Frontal cortex (tissue), 4 donors: ENCODE data around the gene TMEM181. TPM values are rescaled to one million over a fixed set of nuclear protein-coding genes. Genes with fewer than 3 reads are reported as not detected.
"Not testable (repeated sequence)": the region's sequence is repeated elsewhere in the genome, so short reads cannot be mapped to it uniquely, and the experiment has no call there.

Experiments used
- DNase-seq, 2 donors: peaks; one replicate each; pipeline ENCODE4 v3.0.0; 2012; ENCODE audit warnings: low spot score in 2 of 2
- FAIRE-seq: peaks from 2 replicates; lab custom pipeline; 2012; peaks lifted over from hg19 to GRCh38; lab: Jason Lieb, UNC
- total RNA-seq: library from RNA; depleted of rRNA; stranded (reverse); fragments of >200 nt; gene quantifications from one replicate; pipeline ENCODE4 v1.2.3, GENCODE V29; 2014
- donor health status: control.
- donor health status: control.
- donor health status: control.

The TMEM181 gene
- total RNA-seq, 1 donor from 2014 or later, result 64.0 TPM

DNA sequence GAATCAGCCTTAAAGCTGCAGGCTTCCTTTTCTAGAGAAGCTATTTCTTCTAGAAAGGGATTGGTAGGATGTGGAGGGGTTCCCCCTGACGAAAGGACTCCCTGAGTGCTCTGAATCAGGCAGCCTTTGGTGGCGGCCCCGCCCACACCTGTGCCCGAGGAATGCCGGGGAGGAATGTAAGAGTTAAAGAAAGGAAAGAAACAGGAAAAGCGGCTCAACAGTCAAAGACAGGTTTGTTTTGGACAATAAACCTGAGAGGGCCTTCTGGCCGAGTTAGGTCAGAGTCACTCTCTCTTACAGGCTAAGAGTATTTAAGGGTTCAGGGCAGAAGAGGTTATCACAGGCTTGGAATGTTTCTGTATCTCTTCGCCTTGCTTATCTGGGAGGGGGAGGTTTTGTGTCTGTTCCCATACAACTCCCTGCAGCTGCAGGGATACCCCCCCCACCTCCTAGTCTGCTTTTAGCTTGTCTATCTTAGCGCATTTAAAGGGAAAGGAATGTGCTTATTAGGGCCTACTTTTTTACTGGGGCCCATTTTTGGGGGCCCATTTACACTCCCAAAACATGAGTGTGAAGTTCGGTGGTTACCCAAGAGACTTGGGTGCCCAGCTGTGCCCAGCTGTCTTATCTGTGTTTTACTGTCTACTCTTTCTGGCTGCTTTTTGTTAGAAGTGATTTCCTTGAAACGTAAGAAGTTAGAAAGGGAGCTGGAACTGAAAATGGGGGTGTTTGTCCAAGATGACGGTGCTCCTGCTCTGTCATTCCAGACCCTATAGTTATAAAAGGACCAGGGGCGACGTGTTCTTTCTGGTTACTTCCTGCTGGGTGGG is 51.9 kb downstream of the TMEM181 start:
- FAIRE-seq (no peak), DNase-seq (no peak)

DNA sequence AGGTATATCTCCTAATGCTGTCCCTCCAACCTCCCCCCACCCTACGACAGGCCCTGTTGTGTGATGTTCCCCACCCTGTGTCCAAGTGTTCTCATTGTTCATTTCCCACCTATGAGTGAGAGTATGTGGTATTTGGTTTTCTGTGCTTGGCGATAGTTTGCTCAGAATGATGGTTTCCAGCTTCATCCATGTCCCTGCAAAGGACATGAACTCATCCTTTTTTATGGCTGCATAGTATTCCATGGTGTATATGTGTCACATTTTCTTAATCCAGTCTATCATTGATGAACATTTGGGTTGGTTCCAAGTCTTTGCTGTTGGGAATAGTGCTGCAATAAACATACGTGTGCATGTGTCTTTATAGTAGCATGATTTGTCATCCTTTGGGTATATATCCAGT is 54.7 kb downstream of the TMEM181 start:
- not testable (repeated sequence) for DNase-seq, FAIRE-seq

- FAIRE-seq, DNase-seq: not testable (repeated sequence)
These were observed 58.4 kb downstream of the TMEM181 start for GRCh38 chr6:158618289-158618688.

DNA sequence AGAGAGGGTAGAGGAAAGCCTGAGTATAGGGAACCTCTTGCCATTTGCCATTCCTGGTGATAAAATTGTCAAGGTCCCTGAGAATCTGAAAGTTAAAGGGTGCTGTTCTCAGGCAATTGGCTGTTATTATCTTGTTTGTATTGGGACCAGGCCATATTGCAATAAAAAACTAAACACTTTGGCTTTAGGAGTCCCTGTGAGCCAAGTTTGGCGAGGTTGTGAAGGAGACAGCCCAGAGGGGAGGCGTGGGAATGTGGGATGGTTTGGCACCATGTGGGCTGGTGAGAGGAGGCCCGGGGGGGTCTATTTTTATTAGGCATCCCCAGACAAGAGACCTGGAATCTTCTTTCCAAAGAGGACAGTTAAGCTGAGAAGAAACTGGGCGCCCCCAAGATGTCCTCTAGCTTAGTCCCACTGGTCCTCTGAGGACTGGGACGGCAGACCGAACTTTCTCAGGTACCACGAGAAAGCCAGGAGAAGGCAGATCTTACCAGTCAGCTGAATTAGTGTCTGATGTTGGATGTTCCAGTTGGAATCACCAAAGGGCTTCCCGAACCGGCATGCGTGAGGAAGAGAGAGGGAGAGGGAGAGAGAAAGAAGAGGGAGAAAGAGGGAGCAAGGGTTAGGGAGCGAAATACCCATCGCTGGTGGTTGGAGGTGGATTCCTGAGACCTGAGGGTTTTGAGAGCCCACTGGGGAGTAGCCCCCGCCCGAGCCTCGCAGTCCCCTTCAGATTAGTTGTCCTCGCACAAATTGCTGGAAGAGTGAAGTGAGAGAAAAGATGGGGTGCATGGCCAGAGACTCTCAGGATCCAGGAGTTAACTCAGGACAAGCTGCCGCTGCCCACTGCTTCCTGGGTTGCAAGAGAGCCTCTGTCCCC is 60.3 kb downstream of the TMEM181 start:
- DNase-seq (no peak), FAIRE-seq (no peak)

GRCh38 chr6:158620963-158621693 is 61.2 kb downstream of the TMEM181 start:
- DNase-seq (no peak), FAIRE-seq (no peak)

DNA sequence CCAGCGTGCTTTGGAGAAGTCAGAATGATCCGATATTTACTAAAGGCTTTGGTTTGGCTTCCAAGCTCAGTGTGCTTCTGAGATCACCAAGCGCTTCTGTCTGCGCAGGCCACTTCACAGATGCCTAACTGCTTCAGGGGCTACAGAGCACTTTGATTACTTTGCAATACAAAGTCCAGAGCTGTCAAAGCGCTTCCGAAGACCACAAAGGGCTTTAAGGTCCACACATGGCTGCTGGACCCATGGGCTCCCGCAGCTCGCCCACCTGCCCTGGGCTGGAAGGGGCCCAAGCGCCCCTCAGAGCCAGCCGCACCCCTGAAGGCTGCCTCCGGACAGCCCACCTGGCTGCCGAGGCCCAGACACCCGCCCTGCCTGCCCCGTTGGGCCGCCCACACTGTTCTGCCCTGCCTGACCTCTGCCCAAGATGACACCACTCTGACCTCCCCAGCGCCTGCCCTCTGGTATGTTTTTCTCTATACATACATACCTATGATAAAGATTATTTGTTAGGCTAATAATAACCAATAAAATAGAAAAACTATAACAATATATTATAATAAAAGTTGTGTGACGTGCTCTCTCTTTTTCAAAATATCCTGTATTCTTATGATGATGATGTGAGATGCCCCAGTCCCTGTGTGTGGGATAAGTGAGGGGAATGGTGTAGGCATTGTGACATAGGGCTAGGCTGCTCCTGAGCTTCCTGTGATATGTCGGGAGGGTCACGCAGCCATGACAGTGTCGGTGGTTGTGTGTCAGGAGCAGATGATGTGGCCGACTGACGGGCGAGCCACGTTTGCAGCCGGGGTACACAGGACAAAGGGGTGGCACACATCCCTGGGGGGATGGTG is 62.0 kb downstream of the TMEM181 start:
- DNase-seq (no peak), FAIRE-seq (no peak)

DNA sequence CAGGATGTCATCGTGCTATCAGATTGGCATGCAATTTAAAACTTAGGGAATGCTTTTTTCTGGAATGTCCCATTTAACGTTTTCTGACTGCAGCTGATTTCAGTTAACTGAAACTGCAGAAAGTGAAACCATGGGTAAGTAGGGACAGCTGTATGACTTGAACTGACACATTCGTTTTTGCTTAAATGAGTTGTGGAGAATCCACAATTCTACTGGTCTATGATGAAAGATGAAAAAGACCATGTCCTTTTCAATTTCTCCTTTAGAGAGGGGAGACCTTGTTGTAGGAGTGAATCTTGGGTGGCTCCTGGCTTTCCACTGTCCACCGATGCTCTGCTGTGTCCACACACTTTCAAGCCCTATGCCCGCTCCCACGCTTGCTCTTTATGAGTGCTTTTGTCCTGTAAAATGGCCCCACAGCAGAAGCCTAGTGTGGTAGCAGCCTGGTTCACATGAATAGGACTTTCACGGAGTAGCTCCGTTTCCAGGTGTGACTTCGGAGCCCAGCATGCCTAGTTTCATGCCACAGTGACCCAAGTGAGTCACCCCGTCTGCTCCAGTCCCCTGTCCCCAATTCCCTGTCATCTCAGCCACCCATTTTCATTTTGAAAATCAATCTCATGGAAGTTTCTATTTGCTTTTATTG is 62.8 kb downstream of the TMEM181 start:
- FAIRE-seq (no peak), DNase-seq (no peak)

DNA sequence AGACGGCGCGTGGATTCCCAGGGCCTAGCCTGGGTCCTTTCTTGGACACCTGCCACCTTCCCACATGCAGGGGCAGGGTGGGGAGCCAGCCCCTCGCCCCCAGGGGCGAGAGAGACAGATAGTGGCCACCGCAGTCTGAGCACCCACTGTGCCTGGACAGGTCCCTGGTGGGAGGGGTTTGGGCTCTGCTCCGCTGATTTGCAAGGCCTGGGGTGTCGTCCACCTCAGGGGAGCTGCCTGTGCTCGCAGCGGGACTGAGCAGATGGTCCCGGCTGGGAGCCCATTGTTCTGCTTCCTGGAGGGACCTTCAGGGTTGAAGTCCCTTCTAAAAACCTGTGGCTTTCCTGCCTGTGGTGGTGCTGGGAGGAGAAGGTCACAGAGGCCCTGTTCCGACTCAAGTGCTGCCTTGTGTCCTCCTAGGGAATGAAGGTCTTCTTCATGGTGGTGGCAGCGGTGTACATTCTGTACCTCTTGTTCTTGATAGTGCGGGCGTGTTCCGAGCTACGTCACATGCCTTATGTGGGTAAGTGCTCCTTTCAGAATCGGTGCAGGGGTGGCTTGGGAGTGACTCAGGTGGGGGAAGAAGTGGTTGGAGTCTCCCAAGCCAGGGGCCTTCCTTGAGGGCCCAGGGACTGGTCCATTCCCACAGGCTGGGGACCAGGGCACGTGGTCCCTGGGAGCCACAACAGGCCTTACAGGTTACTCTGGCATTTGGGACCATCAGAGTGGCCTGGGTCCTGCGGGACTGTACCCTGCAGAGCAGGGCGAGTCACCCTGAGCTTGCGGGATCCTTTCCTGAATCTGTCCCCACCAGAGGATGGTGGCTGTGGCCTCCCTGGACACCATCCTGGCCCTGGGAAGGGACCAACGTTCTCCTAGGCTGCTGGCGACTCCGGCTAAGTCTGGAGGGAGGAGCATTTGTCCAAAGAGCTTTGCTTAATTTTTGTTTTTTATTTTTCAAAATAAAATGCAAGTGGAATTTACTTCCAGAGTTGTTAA is 65.1 kb downstream of the TMEM181 start:
- FAIRE-seq (no peak), DNase-seq (no peak)

- DNase-seq, result no peak
These were observed 66.0 kb downstream of the TMEM181 start for GRCh38 chr6:158625881-158626305.

DNA sequence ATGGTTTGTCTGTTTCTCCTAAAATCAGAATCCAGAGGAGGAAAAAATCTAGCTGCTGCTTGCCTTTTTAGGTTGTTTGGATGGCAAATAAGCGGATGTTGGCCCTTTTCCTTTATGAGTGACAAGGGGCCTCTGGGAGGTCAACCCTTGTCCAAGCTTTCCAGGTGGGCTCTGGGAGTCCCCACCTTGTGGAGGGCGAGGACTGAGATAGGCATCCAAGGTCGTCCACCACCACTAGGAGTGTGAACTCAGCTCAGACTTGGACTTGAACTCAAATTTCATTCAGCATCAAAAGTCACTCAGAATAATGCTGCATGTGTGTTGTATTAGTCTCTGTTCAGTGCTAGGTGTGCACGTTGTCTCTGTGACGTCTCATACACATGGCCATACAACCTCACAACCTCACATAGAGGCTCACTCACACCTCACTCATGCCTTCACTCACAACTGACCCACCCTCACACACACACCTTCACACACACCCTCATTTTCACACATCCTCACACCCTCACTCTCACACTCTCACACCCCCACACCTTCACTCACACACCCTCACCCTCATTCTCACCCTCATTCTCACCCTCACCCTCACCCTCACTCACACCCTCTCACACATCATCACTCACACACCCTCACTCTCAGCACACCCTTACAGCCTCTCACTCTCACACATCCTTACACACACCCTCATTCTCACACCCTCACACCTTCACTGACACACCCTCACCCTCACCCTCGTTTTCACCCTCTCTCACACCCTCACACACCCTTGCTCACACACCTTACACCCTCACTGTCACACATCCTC is 66.7 kb downstream of the TMEM181 start:
- DNase-seq (no peak), FAIRE-seq (no peak)

More at GRCh38 chr6:158625881-158626305, 66.0 kb downstream of the TMEM181 start:
- FAIRE-seq, result no peak

DNA sequence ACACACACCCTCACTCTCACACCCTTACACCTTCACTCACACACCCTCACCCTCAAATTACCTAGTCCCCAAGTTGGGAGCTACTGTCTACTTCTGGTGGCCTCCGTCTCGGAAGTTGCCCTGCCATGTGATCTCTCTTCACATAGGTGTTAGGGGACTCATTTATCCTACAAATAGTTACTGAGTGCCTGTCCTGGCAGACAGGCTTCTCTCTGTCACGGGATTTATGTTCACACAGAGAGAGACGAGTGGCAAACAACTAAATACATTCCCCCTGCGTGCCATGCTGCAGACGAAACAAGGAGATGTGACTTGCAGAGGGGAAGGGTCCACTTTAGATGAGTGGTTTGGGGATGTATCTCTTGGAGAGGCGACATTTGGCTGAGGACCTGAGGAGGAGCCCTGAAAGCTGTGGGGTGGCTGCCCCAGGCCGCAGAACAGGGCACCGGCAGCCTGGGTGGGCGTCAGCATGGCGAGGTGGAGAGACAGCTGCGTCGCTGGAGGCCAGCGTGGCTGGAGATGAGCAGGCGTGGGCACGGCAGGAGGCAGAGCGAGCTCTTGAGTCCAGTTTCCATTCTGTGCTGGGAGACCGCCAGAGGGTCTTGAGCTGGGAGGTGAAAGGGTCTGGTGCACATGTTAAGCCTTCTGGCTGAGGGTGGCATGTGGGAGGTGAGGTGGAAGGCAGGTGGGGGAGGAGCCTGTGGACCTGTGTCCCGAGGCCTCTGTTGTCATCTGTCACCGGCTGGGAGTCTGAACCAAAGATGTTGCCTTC is 67.5 kb downstream of the TMEM181 start:
- no peak for FAIRE-seq
- DNase-seq, result no peak

GRCh38 chr6:158627940-158628211 is 68.0 kb downstream of the TMEM181 start:
- FAIRE-seq, result no peak
- no peak for DNase-seq

DNA sequence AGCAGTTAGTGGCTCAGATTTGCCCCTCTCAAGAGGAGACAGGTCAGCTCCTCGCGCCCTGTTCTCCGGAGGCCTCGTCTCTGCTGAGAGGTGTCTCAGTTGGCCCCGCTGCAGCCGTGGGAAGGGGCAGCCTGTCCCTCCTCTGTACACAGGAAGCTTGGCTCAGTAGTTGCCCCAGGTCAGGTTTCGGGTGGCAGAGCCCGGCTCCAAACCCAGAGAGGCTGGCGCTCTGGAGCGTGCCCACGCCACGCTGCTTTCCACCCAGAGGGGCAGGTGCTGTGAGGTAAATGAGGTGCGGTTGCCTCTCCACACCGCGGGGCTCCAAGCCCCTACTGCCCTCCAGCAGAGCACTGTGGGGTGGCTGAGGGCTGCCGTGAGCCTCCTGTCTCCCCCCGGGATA is 68.7 kb downstream of the TMEM181 start:
- DNase-seq, result no peak
- FAIRE-seq, result no peak

GRCh38 chr6:158629367-158630221 is 69.7 kb downstream of the TMEM181 start:
- FAIRE-seq, result no peak
- no peak for DNase-seq

GRCh38 chr6:158630938-158631616 is 71.2 kb downstream of the TMEM181 start:
- DNase-seq (no peak), FAIRE-seq (no peak)
